Loucy (cell line): ENCODE results near the gene PRSS23.

ENCODE experiments used
- CTCF ChIP-seq: fragments of 200-600 bp; sonication (generic); conservative IDR thresholded peaks from 2 replicates; pipeline ENCODE4 v1.5.1; 2014; ENCODE audit warnings: mild to moderate bottlenecking, antibody characterized with exemption, low read length
- EZH2phosphoT487 ChIP-seq: fragments of 200-600 bp; IDR thresholded peaks from 2 replicates; pipeline ENCODE4 v1.6.1; 2018; ENCODE audit warnings: antibody characterized with exemption, mild to moderate bottlenecking, moderate library complexity, borderline replicate concordance

GRCh38 chr11:86803136-86804045 lies 3.0 kb downstream of the PRSS23 start:
- TF ChIP-seq CTCF (no peak), EZH2phosphoT487 (no peak)
